ENCODE data around the gene LTF.
"Not testable (repeated sequence)": the region's sequence is repeated elsewhere in the genome, so short reads cannot be mapped to it uniquely, and the experiment has no call there.

The LTF gene

DNA sequence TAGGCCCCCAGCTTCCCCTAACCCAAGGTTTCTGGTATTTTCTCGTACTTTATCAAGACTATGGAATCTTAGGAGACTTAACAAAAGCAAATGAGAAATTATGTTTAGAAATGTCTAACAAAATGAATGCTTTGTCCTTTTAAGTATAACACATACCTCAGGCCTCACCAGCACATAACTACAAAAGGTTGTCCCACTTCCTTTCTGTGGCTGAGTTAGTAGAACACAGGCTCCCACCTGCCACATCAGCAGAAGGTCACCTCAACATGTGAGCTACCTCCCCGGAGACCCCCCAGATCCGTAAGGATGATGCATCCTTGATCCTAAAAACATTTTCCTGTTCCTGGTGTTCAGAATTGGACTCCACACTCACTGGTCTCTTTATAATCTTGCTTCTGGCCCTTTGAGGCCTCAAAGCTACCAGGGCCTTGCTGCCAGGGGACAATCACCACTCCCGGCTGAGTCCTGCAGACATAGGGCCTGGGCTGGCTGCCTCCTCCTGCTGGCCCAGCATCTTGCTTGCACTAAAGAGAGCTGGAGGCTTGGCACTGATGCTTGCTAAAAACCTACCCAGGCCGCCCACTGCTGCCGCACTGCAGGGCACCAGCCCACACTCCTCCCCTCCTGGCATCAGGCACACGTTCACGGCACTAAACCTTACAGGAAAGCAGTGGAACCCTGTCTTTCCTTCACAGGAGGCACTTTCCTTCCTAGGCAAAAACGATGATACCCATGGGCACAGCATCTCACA lies 54.8 kb downstream of the LTF start:
- no peak for DNase-seq

DNA sequence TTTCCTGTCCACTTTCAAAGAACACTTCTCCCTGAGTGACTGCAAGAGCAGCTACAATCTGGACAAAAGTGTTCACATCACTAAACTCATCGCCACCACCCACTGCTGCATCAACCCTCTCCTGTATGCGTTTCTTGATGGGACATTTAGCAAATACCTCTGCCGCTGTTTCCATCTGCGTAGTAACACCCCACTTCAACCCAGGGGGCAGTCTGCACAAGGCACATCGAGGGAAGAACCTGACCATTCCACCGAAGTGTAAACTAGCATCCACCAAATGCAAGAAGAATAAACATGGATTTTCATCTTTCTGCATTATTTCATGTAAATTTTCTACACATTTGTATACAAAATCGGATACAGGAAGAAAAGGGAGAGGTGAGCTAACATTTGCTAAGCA lies 55.9 kb downstream of the LTF start:
- no peak for DNase-seq

DNA sequence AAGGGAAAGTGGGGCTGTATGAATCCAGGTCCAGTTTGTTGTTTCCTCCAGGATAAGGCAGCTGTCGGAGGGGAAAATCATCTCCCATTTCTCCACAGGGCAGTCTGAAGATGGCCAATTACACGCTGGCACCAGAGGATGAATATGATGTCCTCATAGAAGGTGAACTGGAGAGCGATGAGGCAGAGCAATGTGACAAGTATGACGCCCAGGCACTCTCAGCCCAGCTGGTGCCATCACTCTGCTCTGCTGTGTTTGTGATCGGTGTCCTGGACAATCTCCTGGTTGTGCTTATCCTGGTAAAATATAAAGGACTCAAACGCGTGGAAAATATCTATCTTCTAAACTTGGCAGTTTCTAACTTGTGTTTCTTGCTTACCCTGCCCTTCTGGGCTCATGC lies 56.7 kb downstream of the LTF start:
- DNase-seq: no peak

DNA sequence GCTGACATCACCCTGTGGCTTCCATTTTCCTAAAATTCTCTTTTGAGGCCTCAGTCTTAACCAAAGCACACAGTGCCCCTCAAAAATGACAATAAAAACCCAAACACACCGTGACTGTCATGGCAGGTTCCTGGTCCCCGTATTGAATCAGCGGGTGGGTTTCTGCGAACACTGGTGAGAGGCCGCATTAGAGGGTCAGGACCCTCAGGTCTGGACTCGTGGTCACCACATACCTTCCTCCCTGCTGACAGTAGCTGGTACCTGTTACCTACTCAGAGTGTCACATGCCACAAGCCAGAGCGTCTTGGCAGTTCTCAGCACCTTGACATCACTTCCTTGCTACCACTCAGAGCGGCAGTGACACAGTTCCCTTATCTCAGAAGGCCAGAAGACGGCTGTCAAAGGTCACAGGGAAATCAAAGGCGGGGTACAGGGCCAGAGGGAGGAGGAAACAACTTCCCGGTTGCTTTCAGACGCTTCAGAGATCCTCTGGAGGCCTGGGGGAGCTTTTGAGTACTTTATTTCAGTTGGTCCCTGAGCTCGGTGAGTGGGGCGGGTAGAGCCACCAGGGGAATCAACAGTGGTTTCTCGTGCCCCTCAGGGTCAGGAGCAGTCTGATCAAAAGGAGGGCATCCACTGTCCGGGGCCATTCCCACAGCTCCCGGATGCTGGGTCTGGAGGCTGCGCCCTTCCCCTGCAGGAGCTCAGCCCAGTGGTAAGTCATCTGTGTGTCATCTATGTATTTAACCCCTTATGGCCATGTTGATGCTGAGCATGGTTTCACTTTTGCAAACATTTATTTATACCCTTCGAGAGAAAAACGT lies 57.7 kb downstream of the LTF start, which contains the start of the genes CCR5AS and CCRL2:
Gene CCR5AS, minus strand, starts transcription at position 279 of the 824 bp plus-strand sequence.
Gene CCRL2, plus strand, starts transcription at position 472 of the 824 bp plus-strand sequence. CDS start 821 bp downstream, outside the sequence.
- peak; percentile 18 to 28 for DNase-seq

DNA sequence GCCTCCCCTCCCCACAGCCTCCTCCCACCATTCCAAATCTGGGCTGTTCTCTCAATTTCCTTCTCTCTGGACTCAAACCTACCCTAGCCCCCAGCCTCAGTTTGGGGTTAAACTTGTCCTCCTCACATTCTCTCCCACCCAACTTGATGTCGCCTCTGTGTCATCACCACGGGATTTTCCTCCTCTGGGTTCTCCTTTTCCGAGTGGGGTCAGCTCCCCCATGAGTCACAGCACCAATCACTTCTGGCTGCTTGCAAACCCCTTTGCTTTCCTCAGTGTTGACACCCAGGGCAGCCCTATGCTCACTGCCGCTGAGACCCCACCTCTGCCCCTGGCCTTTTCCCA lies 58.3 kb downstream of the LTF start:
- DNase-seq: no peak

DNA sequence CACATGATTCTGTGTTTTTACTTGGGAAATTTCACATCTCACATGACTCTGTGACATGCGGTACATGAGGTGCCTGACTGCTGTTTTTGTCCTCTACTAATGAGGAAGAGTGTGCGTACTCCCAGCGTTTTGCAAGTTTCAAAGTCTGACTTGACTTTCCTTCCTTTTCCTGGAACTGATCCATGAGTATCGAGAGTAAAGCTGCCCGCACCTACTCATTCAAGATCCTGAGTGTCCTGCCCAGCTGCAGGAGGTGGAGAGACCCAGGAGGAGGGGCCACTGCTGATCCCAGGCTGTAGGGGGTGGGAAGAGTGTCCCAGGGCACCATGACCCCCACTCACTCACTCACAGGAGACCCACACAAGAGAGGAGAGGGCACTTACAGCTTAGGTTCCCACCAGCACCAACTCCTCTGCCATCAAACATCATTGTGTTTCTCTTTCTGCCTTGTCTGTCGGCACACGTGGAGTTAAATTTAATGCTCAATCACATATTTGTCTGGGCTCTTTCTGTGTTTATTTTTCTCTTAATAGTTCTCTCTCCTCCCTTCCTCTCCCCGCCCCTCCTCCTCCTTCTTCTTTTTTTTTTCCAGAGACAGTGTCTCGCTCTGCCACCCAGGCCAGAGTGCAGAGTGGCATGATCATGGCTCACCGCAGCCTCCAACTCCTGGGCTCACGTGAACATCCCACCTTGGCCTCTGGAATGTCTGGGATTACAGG lies 59.2 kb downstream of the LTF start:
- DNase-seq: no peak

DNA sequence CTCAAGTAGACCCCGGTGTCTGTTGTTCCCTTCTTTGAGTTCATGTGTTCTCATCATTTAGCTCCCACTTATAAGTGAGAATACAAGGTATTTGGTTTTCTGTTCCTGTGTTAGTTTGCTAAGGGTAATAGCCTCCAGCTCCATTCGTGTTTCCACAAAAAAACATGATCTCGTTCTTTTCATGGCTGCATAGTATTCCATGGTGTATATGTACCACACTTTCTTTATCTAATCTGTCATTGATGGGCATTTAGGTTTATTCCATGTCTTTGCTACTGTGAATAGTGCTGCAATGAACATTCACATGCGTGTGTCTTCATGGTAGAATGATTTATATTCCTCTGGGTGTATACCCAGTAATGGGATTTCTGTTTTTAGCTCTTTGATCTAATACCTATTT lies 61.8 kb downstream of the LTF start:
- DNase-seq: not testable (repeated sequence)

DNA sequence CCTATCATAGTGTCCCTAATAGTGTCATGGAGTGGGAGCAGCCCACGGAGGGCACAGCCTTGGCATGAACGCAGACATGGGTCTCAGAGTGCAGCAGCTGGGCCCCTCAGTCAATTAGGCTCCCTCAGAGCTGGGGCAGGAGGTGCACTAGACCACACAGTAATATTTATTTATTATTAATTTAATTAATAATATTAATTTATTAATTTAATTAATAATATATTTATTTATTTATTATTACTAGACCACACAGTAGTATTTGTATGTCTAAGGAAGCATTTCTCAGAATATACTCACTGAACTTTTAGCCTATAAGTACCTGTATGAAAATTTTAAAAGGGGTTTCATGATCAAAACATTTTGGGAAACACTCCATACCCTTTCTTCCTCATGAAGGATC lies 63.1 kb downstream of the LTF start:
- DNase-seq: no peak

DNA sequence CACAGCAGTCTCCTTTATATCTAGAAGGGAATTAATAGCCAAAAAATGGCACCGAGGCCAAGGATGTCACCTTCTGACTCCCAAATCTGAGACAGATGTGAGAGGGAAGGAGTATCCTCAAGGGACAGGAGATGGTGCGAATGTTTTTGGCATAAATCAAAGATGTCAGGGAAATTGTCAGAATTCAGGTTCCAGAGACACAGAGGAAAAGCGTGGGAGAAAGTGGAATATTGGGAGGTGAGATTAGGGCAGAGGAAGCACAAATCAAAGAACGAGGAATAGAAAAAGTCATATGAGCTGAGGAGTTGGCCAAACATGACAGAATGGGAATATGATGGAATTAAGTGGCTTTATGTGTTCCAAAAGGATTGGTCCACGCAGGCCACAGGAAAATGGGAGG lies 63.9 kb downstream of the LTF start:
- no peak for DNase-seq

DNA sequence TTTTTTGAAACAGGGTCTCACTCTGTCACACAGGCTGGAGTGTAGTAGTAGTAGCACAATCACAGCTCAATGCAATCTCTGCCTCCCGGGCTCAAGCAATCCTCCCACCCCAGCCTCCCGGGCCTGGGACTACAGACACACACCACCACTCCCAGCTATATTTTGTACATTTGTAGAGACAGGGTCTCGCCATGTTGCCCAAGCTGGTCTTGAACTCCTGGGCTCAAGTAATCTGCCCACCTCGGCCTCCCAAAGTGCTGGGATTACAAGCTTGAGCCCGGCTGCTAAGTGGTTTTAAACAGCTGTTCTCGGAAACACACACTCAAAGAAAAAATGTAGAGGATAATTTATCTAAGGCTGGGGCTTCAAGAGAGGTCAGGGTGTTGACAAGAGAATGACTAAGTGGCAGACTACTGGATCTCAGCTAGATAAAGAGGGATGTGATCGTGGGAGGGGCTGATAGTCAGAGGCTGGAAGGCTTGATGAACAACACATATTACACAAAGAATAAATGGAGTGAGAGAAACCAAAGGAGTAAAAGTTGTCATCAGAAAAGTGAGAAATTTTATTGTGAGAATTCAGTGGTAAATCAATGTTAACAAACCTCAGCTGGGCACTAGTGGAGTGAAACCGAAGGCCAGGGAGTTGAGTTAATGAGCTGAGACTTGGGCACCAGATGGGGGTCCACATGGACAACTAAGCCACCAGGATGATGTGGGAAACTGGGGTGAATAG lies 64.5 kb downstream of the LTF start:
- DNase-seq: no peak

DNA sequence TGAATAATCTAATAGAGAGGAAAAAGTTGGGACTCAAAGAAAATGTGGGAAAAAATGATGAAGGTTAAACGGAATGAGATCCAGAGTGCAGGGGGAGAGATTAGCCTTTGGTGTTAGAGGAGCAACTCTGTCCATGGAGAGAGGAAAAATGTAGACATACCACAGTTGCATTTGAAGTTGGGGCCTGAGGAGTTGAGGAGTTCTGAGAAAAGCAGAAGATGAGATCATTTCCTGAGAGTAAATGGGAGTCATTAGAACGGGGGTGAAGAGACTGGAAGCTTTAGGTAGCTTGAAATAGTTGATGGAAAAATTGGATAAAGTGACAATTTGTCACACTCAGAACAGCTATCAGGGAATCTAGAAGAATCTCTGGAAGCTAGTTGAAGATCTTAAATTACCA lies 65.1 kb downstream of the LTF start:
- DNase-seq: no peak

DNA sequence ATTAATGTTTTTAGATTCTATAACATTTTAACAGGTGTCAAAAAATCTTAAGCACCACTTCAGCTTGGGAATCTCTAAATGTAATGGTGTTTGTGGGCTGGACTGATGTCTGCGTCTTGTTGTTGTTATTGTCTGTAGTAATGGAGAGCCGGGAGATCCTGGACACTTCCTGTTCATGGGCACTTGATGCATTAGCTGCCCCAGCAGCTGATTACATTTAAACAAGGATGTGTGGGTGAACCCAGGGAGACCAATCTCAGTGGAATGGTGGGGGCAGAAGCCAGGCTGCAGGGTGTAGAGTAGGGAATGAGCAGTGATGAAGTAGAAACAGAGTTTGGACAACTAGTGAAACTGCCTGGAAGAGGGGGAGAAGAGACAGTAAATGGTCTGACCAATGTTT lies 65.6 kb downstream of the LTF start:
- DNase-seq: no peak

DNA sequence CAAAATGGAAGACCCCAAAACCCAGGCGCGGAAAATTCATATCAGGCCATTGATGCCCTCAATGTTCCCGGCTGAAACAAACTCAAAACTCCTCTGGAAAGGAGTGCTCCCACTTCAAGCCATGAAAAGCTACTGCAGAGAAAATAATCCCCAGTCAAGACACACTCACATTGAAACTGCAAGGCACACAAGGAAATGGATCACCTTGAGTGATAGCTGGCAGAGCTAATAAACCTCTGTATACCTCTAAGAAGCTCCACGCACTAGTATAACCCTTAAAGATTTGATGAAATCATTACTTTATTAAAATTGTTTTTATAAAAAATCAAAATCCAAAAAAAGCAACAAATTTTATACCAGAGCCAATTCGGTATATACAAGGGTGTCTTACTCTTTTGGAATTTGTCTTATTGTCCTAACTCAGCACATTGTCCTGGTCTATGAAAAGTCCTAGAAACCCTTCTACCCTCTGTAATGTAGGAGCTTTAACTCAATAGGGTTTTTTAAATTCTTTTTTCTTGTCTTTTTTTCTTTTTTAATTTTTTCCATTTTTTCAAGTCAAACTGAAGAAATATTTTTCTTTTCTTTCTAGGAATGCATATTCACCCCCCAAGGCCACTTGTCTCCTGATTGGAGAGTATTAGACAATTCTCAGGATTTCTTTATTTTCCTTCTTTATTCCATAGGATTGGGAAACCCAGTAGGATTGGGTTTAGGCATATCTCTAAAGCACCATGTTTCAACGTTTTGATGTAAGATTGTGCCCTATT lies 66.3 kb downstream of the LTF start:
- DNase-seq: no peak

DNA sequence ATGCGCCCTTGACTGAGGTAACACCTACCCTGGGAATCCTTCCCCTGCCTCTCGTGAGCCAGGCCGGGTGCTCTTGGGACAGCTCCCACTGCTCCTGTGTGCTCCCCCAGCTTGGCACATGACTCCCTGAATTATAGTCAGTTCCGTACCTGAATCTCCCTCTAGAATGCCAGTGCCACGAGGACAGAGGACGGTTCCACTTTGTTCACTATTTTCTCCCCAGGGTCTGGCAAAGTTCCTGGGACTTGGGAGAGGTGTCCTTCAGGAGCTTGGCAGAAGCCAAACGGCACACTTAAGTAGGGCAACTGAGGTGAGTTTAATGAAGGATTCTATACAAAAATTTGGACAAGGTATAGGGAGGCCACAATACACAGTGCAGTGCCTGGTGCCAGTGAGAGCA lies 67.6 kb downstream of the LTF start:
- DNase-seq: no peak

DNA sequence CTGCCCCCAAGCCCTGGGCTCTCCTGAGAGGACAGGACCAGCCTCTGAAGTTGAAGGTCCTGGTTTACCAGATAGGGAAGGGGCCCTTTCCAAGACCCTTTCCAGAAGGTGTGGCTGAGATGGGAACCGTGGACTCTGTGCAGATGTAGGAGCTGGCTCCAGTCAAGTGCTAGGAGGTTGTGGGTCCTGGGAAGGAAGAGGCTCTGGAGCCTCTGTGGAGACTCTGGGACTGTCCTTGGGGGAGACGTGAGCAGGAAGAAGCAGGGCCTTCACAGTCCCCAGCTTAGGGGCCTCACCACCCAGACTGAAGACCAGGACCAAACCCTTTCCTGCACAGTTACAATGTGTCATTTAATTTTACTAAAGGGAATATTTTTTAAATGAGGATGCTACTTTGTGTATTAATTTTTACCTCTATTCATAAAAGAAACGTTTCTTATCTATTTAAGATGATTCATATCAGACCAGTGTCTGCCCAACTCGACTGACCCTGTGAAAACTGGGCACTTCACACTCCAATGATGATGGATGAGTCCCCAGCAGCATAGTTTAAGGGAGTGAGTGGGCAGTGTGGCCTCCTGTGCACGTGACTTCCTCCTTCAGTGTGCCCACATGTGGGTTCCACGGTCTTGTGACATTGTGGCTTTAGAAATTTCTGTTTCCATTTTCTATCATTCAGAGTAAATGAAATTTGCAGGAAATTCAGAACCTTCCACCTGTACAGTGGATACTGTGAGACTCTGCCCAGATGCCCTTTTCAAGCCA lies 68.8 kb downstream of the LTF start:
- no peak for DNase-seq

DNA sequence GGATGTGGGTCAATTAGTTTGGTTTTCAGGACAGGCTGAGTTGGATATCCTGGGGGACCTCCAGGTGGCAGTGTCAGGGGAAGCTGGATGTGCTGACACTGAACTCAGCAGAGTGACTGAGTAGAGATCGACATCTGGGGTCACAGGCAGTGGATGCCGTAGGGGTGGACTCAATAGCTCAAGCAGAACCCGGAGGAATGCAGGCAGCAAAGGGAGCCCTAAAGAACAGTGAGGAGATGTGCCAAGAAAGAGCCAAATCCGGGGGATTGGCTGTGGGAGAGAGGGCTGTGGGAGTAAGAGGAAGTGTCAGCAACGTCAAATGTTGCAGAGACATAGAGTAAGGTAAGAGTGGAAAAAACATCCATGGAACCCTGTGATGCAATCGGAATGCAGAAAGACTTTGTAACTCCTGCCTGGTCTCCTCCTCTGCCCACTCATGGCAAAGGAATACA lies 69.5 kb downstream of the LTF start:
- no peak for DNase-seq

DNA sequence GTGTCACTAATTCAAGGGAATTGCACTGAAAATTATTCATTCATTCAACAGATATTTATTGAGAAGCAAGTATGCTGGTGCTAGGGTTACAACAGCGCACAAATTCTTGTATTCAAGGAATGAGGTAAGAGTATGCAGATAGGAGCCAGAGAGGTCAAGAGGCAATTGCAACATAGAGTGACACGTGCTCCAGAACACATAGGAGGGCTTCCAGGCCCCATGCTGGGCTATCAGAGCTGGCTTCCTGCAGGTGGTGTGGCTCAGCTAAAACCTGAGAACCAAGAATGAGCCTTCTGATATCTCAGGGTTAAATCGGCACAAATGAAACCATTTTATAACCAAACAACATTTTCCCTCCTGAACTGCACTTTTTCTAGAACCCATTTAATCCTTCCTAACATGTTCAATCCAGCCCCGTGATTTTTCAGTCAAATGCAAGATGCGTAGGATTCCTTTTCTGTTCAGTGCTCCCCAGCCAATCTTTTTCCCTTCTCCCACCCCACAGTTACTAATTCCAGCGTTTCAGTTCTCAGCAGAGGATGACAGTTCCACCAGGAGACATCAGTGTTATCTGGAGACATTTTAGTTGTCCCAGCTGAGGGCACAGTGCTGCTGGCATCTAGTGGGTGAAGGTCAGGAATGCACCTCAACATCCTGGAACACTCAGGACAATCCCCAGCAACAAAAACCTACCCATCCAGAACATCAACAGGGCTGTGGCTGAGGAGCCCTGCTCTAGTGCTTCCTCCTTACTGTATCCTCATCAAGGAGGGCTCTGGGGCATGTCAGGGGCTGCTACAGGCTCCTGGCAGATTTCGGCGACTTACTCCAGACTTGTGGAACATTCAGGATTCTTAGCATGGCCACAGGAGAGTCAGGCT lies 70.9 kb downstream of the LTF start:
- DNase-seq: no peak

DNA sequence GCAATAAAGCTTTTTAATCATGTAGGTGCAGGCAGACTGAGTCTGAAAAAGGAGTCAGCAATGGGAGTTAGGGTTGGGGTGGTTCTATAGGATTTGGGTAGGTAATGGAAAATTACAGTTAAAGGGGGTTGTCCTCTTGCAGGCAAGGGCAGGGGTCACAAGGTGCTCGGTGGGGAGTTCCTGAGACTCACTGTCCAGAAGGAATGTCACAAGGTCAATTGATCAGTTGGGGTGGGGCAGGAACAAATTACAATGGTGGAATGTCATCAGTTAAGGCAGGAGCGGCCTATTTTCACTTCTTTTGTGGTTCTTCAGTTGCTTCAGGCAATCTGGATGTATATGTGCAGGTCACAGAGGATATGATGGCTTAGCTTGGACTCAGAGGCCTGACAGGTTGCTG lies 71.7 kb downstream of the LTF start:
- no peak for DNase-seq

DNA sequence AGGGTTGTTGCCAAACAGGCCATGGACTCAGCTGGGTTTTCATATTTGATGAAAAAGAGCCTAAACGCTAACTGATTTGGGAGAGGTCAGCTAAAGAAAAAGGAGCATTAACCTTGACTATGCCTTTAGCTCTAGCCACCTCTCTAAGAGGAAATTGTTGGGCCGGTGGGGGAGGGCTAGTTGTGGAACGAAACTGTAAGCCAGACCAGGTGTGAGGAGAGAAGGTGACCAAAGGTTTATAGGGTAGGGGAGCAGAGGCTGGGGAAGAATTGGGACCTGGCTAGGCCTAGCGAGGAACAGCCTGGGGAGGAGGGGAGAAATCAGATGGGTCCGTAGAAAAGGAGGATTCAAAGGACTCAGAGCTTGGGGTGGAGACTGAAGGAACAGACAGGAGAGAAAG lies 73.2 kb downstream of the LTF start:
- DNase-seq: not testable (repeated sequence)

DNA sequence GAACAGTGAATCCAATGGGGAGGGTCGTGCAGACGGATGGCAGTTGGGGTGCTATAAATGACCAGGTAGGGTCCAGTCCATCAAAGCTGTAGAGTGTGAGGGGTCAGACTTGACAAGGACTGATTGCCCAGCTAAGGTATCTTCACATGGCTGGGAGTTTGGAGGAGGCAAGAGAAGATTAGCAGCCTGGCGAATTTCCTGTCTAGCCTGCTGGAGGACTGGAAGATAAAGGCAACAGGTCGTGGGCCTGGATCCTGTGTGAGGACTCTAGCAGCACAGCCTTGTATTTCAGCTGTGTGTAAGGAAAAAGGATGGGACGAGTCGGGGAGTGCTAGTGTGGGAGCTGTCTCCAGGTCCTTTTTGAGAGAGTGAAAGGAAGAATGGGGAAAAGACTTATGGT lies 75.4 kb downstream of the LTF start:
- no peak for DNase-seq
